Upper lobe of left lung (tissue), 4 donors: ENCODE measurements around the gene P2RY11.

ENCODE experiments used
- EP300 ChIP-seq, 4 donors: sonication (generic); formaldehyde crosslinking; IDR thresholded peaks; one replicate each; pipeline ENCODE4 v1.5.1; 2017; ENCODE audit warnings: antibody characterized with exemption in 4 of 4, control low read depth in 2 of 4
- POLR2A ChIP-seq, 4 donors: fragments of 450-650 bp; IDR thresholded peaks; one replicate each; pipeline ENCODE4 v1.5.1; 2016 to 2017; ENCODE audit warnings: antibody characterized with exemption in 4 of 4, mild to moderate bottlenecking in 2 of 4
- POLR2AphosphoS5 ChIP-seq, 2 donors: sonication (generic); formaldehyde crosslinking; IDR thresholded peaks; one replicate each; pipeline ENCODE4 v1.5.1; 2017; ENCODE audit warnings: antibody characterized with exemption in 2 of 2
- TF ChIP-seq, protein P1 (sequence below), 6 experiments: fragments of 450-650 bp in 4 of 6; fragments of 200-600 bp in 2 of 6; sonication (generic) in 2 of 6; IDR thresholded peaks; one replicate each; pipeline ENCODE4 v1.5.1; 2016 to 2019; ENCODE audit warnings: antibody characterized with exemption in 6 of 6

GRCh38 chr19:10139952-10140351, 28.5 kb downstream of the P2RY11 start:
- TF ChIP-seq, protein P1, sequence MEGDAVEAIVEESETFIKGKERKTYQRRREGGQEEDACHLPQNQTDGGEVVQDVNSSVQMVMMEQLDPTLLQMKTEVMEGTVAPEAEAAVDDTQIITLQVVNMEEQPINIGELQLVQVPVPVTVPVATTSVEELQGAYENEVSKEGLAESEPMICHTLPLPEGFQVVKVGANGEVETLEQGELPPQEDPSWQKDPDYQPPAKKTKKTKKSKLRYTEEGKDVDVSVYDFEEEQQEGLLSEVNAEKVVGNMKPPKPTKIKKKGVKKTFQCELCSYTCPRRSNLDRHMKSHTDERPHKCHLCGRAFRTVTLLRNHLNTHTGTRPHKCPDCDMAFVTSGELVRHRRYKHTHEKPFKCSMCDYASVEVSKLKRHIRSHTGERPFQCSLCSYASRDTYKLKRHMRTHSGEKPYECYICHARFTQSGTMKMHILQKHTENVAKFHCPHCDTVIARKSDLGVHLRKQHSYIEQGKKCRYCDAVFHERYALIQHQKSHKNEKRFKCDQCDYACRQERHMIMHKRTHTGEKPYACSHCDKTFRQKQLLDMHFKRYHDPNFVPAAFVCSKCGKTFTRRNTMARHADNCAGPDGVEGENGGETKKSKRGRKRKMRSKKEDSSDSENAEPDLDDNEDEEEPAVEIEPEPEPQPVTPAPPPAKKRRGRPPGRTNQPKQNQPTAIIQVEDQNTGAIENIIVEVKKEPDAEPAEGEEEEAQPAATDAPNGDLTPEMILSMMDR (IDR thresholded peaks at IDR 0.05): no peak
- TF ChIP-seq POLR2A (IDR thresholded peaks at IDR 0.05): no peak
- TF ChIP-seq EP300 (IDR thresholded peaks at IDR 0.05): no peak
- TF ChIP-seq POLR2AphosphoS5 (IDR thresholded peaks at IDR 0.05): no peak
